SW 1271 (cell line): ENCODE data around the gene KRTAP6-3.

Source experiments
- DNase-seq, 2 experiments: peaks; one replicate each; lab custom pipeline; 2025; lab: John Stamatoyannopoulos, UW

KRTAP6-3 gene

DNA sequence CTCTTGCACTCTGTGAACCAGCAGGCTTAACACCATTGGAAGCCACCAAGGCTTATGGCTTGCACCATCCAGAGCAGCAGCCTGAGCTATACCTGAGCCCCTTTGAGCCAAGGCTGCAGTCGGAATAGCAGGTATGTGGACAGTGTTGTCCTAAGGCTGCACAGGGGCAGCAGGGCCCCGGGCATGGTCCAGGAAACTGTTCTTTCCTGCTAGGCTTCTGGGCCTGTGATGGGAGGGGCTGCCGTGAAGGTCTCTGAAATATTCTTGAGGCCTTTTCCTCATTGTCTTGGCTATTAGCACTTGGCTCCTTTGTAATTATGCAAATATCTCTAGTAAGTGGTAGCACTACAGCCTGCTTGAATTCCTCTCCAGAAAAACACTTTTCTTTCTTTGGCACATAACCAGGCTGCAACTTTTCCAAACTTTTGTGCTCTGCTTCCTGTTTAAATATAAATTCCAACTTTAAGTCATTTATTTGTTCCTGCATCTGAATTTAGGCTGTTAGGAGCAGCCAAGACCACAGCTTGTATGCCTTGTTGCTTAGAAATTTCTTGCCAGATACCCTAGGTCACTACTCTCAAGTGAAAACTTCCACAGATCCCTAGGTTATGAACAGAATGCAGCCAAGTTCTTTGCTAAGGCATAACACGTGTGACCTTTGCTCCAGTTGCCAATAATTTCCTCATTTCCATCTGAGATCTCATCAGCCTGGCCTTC, 33.4 kb downstream of the KRTAP6-3 start:
- DNase-seq, result no peak

DNA sequence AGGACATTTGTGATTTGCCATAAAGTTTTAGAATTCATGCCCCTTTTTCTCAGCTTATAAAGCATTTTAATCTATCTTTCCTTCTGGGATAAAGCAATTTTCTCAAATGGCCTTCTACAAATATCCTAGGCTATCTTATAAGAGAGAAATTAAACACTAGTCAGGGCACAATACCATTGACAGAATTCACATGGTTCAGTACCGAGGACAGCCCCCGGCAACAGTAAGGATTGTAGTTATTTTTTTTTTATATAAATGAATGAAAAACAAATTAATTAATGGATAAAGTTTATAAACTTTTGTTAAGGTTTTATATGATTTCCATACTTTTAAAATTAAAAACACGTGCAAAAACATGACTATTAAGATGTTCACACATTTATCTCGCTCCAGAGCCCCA, 35.9 kb downstream of the KRTAP6-3 start:
- no peak for DNase-seq

DNA sequence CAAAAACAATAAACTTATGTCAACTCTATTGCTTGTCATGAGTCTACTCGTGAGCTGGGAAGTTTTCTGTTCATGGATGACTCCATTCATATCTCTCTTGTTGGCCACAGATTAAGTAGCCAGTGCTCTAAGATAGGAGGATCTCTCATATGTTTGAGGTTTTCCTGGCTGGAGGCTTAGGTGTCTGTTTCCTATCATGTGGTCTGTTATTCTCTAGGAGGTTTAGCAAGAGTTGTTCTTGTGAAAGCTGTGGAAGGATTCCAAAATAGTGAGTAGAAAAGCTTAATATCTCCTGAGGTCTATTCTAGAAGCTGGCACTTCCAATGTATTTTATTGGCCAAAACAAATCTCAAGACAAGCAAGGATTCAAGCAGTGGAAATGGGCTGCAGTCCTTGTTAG, 37.0 kb downstream of the KRTAP6-3 start:
- no peak for DNase-seq

DNA sequence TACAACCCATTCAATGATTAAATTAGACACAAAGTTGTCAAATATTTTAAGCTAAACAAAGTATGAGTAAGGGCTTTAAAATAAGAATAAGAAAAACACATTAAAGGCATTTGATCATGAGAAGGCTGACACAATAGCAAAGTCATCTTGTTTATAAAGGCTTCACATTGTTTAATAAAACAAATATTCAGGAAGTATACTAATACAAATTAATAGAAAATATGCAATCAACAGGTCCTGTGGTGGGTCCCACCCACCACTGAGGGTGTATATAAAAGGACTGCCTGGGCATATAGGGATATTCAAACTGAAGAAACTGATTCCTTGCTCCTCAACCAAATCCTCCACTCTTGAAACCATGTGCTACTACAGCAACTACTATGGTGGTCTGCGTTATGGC, 42.7 kb downstream of the KRTAP6-3 start, which contains the start of gene KRTAP20-2:
Gene KRTAP20-2, plus strand, starts transcription at position 301 of the 400 bp plus-strand sequence. Its CDS starts 58 bp downstream, at position 359.
- no peak for DNase-seq

DNA sequence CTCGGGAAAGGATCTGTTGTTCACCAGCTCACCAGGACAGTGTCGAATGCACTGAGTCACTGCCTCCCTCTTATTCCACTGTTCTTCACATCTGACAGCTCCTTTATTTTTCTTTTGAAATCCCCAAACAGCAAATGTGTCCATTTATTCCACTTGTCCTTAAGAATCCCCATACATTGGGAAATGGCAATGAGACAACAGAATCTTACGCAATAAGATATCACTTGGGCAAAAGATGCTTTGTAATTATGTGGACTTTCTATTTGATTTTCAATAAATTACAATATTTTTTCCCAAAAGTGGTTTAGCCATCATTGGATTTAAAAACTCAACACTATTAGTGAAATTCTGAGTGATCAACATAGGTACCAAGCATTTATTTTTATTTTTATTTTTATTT, 46.4 kb downstream of the KRTAP6-3 start:
- no peak for DNase-seq

DNA sequence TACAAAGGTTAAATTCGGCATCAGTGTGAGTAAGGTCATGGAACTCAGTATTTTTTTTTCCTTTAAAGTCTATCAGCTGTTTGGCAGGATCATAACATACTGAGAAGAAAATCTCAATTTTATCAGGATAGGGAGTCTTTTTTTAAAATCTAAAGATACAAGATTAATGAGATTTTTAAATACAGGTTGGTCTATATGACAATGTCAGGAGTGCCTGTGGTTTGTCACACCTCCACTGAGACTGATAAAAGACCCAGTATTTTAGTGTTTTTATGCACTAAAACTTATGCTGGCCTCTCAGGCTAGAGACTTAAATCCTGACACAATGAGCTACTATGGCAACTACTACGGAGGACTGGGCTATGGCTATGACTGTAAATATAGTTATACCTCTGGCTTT, 50.3 kb downstream of the KRTAP6-3 start, which contains the start of gene KRTAP20-3:
Gene KRTAP20-3, plus strand, starts transcription at position 301 of the 400 bp plus-strand sequence.
- no peak for DNase-seq
